ENCODE results near the gene HAGHL. TPM values are rescaled to one million over a fixed set of nuclear protein-coding genes. Genes with fewer than 3 reads are reported as not detected.

The HAGHL gene
- total and polyA plus RNA-seq, 2 of the 8 experiments (the other 6 are each of a cell fraction or from before 2014, with no cell fraction given) = 26.6 to 26.9 TPM

DNA sequence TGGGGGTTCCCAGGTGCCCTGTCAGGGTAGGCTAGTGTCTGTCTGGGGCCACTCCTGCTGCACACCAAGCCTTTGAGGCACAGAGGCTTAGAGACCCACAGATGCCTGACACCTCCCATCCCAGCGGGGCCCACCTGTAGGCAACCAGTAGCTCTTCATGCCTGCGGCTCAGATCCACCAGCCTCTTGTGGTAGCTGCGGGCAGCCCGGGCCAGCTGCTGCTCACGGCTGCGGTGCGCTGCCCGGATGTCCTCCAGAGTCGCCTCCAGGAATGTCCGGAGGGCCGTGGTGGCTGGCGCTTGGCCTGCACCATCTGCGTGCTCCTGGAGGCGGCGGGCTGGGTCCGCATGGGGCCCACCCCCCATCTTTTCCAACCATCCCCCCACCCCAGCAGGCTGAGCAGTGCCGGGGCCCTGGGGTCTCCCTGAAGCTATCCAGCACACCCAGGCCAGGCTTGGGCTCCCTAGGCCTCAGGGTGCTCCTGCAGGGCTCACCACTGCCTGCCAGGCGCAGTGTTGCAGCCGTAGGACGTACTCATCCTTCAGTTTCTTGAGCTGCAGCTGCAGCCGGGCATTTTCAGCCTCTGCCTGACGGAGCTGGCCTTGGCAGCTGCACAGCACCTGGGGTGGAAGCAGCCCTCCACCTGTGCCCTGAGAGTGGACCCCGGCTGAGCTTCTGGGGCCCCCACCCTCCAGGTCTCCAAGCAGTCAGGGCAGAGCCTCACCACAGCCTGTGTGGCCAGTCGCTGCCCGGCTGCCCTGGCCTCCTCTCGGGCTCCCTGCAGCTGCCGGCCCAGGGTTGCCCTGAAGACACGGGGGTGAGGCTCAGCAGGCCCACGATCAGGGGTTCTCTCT lies 2.5 kb upstream of the HAGHL start:
- Histone ChIP-seq H3K4me1 (replicated peaks in 1 of 4; ENCODE audit: control insufficient read depth in 3 of 4, insufficient read depth in 4 of 4, low read length in 3 of 4) (peaks cover 0 to 21% (median 14%) of the 10 kb centered on the region in 4 experiments; a peak in 5 of 7 replicates), H3K14ac (ENCODE audit: insufficient read length) (no peak overlapping the region), H3K4ac (replicated peaks; ENCODE audit: insufficient read length, low read depth, low read length) (no peak overlapping the region), H3K79me1 (ENCODE audit: low read depth, low read length) (no peaks in the 10 kb centered on the region), H2AFZ (ENCODE audit: low read length) (no peak overlapping the region), H2BK20ac (ENCODE audit: low read length) (no peak overlapping the region), H3K18ac (ENCODE audit: extremely low read depth, low read length) (no peak overlapping the region), H2BK5ac (ENCODE audit: low read depth, low read length) (no peak overlapping the region), H3K9me3 (ENCODE audit: insufficient read depth in 2 of 2, low read depth in 1 of 2, low read length in 1 of 2) (no peaks in the 10 kb centered on the region; a peak in 1 of 4 replicates), H3K4me2 (ENCODE audit: insufficient read depth in 1 of 2, low read depth in 2 of 2, low read length in 2 of 2) (no peak overlapping the region), H3K23me2 (ENCODE audit: low read depth, low read length) (peaks cover 28% of the 10 kb centered on the region; the same call in 1 of the 2 replicates), H3K56ac (replicated peaks; ENCODE audit: insufficient read length, low read depth, low read length) (no peak overlapping the region), H4K5ac (ENCODE audit: insufficient read length, low read depth, low read length) (no peak overlapping the region), H2BK12ac (ENCODE audit: low read depth, low read length) (no peak overlapping the region), H3K27ac (ENCODE audit: low read depth, low read length) (no peak overlapping the region), H3K79me2 (ENCODE audit: control insufficient read depth in 1 of 2, insufficient read depth in 2 of 2, low read length in 2 of 2) (no peaks in the 10 kb centered on the region), H4K20me1 (replicated peaks in 1 of 2; ENCODE audit: control insufficient read depth in 1 of 2, insufficient read depth in 2 of 2, low read length in 2 of 2) (peaks cover 4 to 15% of the 10 kb centered on the region in 2 experiments), H4K91ac (replicated peaks; ENCODE audit: insufficient read length, low read length) (no peak overlapping the region), H3K36me3 (ENCODE audit: control insufficient read depth in 2 of 4, insufficient read depth in 4 of 4, low read length in 3 of 4) (peaks cover 0 to 6% (median 0%) of the 10 kb centered on the region in 4 experiments; a peak in 1 of 8 replicates), H3K4me3 (ENCODE audit: extremely low read depth in 1 of 4, insufficient read depth in 2 of 4, low read depth in 3 of 4, low read length in 4 of 4) (no peak overlapping the region), H2AK5ac (ENCODE audit: low read depth, low read length) (no peak overlapping the region), H4K8ac (ENCODE audit: extremely low read depth, insufficient read depth, low read length) (no peak overlapping the region; the same call in 1 of the 2 replicates), H3K23ac (ENCODE audit: insufficient read length) (no peak overlapping the region), H2BK120ac (replicated peaks; ENCODE audit: low read depth, low read length) (no peak overlapping the region), H2BK15ac (ENCODE audit: low read length) (no peak overlapping the region), H3K9ac (replicated peaks in 1 of 4; ENCODE audit: extremely low read depth in 1 of 4, low read depth in 3 of 4, low read length in 3 of 4) (no peak overlapping the region), H3K27me3 (replicated peaks in 1 of 4; ENCODE audit: control insufficient read depth in 3 of 4, extremely low read depth in 1 of 4, insufficient read depth in 3 of 4, low read length in 3 of 4) (peaks cover 0 to 16% (median 5%) of the 10 kb centered on the region in 4 experiments; a peak in 4 of 7 replicates)
- FAIRE-seq (no peak), DNase-seq (ENCODE audit: low read depth in 1 of 2, low spot score in 2 of 2) (peak in 1 of 2 experiments; percentile 43)
- WGBS, 2 experiments (ENCODE audit: extremely low coverage in 1 of 2, insufficient coverage in 1 of 2, insufficient read length in 1 of 2, insufficient replicate concordance in 2 of 2, low coverage in 1 of 2, low lambda C conversion rate in 2 of 2, missing lambda C conversion rate in 1 of 2) = 95% methylated on average over 21 of the region's 29 CpGs; no CpG with 5 or more reads in 1 of the 2 experiments
- POLR2A ChIA-PET (ENCODE audit: partially characterized antibody) = interaction anchor here (0.7 to 23.0 kb wide), 17 partner anchors 2 to 76 kb away, joined by 3 to 353 read pairs (median 7); partner anchors contain the start of genes ANTKMT, CCDC78, CHTF18 and CIAO3
- CTCF ChIA-PET (ENCODE audit: partially characterized antibody) = interaction anchor here (0.5 to 35.8 kb wide), 4 partner anchors 7 to 76 kb away, joined by 3 to 977 read pairs (median 700); partner anchors contain the start of genes ANTKMT, CCDC78, CHTF18 and CIAO3
- TF ChIP-seq SUZ12 (IDR thresholded peaks at IDR 0.05; ENCODE audit: low read length) (no peak), RFX5 (IDR thresholded peaks at IDR 0.05; ENCODE audit: borderline replicate concordance, low read depth, low read length) (no peak), MAFK (IDR thresholded peaks at IDR 0.05; ENCODE audit: low read depth, low read length) (no peak), TAF1 (IDR thresholded peaks at IDR 0.05; ENCODE audit: low read depth, low read length) (no peak), CHD1 (IDR thresholded peaks at IDR 0.05; ENCODE audit: low read depth, low read length) (no peak)
- TF ChIP-seq, protein P1, sequence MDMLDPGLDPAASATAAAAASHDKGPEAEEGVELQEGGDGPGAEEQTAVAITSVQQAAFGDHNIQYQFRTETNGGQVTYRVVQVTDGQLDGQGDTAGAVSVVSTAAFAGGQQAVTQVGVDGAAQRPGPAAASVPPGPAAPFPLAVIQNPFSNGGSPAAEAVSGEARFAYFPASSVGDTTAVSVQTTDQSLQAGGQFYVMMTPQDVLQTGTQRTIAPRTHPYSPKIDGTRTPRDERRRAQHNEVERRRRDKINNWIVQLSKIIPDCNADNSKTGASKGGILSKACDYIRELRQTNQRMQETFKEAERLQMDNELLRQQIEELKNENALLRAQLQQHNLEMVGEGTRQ (IDR thresholded peaks at IDR 0.05; ENCODE audit: low read length) = no peak
- TF ChIP-seq, protein P2, sequence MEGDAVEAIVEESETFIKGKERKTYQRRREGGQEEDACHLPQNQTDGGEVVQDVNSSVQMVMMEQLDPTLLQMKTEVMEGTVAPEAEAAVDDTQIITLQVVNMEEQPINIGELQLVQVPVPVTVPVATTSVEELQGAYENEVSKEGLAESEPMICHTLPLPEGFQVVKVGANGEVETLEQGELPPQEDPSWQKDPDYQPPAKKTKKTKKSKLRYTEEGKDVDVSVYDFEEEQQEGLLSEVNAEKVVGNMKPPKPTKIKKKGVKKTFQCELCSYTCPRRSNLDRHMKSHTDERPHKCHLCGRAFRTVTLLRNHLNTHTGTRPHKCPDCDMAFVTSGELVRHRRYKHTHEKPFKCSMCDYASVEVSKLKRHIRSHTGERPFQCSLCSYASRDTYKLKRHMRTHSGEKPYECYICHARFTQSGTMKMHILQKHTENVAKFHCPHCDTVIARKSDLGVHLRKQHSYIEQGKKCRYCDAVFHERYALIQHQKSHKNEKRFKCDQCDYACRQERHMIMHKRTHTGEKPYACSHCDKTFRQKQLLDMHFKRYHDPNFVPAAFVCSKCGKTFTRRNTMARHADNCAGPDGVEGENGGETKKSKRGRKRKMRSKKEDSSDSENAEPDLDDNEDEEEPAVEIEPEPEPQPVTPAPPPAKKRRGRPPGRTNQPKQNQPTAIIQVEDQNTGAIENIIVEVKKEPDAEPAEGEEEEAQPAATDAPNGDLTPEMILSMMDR (IDR thresholded peaks at IDR 0.05; ENCODE audit: control extremely low read depth in 1 of 3, insufficient read depth in 1 of 3, low read depth in 1 of 3, low read length in 3 of 3) = no peak

Data from H1 (cell line).